Measurements from ENCODE around the gene MRM3. TPM values are rescaled to one million over a fixed set of nuclear protein-coding genes. Genes with fewer than 3 reads are reported as not detected.
A peak's percentile ranks its signal among the peaks of the same experiment; 100 is the strongest.

Gene MRM3
- total and polyA plus RNA-seq, 2 donors (not counting 1 experiment from before 2014, with no cell fraction given) = 11.6 to 20.9 TPM

DNA sequence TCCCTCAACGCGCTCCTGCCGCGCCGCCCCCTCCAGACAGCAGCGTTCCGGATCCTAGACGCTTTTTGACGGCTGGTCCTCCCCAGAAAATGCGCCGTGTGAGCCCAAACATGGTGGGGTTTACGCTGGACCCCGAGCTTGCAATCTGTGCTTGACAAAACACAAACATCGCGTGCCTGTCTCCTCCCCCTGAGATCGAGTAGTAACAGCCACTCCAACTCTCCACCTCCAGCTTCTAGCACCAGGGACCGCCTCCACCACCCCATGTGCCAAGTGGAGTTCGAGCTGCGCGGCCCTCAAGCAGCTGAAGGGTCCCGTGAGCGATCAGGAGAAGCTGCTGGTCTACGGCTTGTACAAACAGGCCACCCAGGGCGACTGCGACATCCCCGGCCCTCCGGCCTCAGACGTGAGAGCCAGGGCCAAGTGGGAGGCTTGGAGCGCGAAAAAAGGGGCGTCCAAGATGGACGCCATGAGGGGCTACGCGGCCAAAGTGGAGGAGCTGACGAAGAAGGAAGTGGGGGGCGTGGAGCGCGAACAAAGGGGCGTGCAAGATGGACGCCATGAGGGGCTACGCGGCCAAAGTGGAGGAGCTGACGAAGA lies 29.4 kb upstream of the MRM3 start:
- no peaks in the 10 kb centered on the region for H3K9me3 Mint-ChIP-seq (ENCODE audit: insufficient read depth)
- Histone ChIP-seq H3K36me3 (replicated peaks in 1 of 2; ENCODE audit: control extremely low read depth in 1 of 2, control insufficient read depth in 1 of 2, extremely low read depth in 1 of 2, insufficient read depth in 2 of 2, low read length in 1 of 2) (peaks cover 0 to 6% of the 10 kb centered on the region in 2 experiments), H3K27me3 (replicated peaks in 1 of 4; ENCODE audit: control extremely low read depth in 1 of 4, control insufficient read depth in 3 of 4, insufficient read depth in 4 of 4, low read length in 3 of 4) (no peaks in the 10 kb centered on the region), H2AFZ (ENCODE audit: insufficient read depth, low read depth, low read length, poor library complexity, severe bottlenecking) (peak overlapping the region; percentile 100), H3K9me3 (ENCODE audit: control extremely low read depth in 1 of 3, control insufficient read depth in 2 of 3, insufficient read depth in 1 of 3, low read length in 2 of 3) (no peaks in the 10 kb centered on the region), H3K4me2 (replicated peaks; ENCODE audit: low read depth, low read length, poor library complexity, severe bottlenecking) (peak overlapping the region; percentile 100), H4K20me1 (ENCODE audit: control insufficient read depth, insufficient read depth, low read length, poor library complexity, severe bottlenecking) (peaks cover 20% of the 10 kb centered on the region), H3K9ac (ENCODE audit: low read length) (peak overlapping the region; percentile 95), H3K79me2 (ENCODE audit: control insufficient read depth, insufficient read depth, low read length) (peaks cover 32% of the 10 kb centered on the region), H3K4me1 (ENCODE audit: control insufficient read depth in 2 of 2, insufficient read depth in 2 of 2, low read length in 2 of 2) (peaks cover 18 to 27% of the 10 kb centered on the region in 2 donors), H3K4me3 (ENCODE audit: control extremely low read depth in 1 of 5, extremely low read depth in 1 of 5, insufficient read depth in 1 of 5, low read depth in 2 of 5, low read length in 4 of 5) (peak overlapping the region; percentile 36 to 89 (median 81)), H3K27ac (ENCODE audit: low read length in 2 of 2) (peak overlapping the region; percentile 59 to 87)
- 35% methylated on average over 35 of the region's 43 CpGs for WGBS (ENCODE audit: insufficient coverage)
- peak; percentile 4 for ATAC-seq (ENCODE audit: low read depth)
- H3K27me3 Mint-ChIP-seq = no peaks in the 10 kb centered on the region
- TF ChIP-seq EZH2 (IDR thresholded peaks at IDR 0.05; ENCODE audit: borderline replicate concordance, insufficient read depth, low read depth, low read length, poor library complexity, severe bottlenecking) = no peak
- TF ChIP-seq, protein P1, sequence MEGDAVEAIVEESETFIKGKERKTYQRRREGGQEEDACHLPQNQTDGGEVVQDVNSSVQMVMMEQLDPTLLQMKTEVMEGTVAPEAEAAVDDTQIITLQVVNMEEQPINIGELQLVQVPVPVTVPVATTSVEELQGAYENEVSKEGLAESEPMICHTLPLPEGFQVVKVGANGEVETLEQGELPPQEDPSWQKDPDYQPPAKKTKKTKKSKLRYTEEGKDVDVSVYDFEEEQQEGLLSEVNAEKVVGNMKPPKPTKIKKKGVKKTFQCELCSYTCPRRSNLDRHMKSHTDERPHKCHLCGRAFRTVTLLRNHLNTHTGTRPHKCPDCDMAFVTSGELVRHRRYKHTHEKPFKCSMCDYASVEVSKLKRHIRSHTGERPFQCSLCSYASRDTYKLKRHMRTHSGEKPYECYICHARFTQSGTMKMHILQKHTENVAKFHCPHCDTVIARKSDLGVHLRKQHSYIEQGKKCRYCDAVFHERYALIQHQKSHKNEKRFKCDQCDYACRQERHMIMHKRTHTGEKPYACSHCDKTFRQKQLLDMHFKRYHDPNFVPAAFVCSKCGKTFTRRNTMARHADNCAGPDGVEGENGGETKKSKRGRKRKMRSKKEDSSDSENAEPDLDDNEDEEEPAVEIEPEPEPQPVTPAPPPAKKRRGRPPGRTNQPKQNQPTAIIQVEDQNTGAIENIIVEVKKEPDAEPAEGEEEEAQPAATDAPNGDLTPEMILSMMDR (IDR thresholded peaks at IDR 0.05) = no peak
- DNase-seq = no peak
- peaks cover 38% of the 10 kb centered on the region for H3K4me1 Mint-ChIP-seq
- H3K4me3 Mint-ChIP-seq = peak overlapping the region; percentile 96
- POLR2A ChIA-PET = interaction anchor here (0.6 to 2.5 kb wide), 4 partner anchors 37 to 530 kb away, joined by 3 to 15 read pairs (median 6); partner anchors contain the start of gene VPS53
- intact Hi-C loops (cut with micrococcal nuclease) = loop anchor here (1.0 to 2.0 kb wide), 6 partner anchors 12 to 340 kb away; partner anchors contain the start of genes GLOD4, MRM3, TLCD3A and VPS53
- CTCF ChIA-PET = interaction anchor here (0.8 to 3.2 kb wide), 10 partner anchors 9 to 341 kb away, joined by 3 to 12 read pairs (median 4); partner anchors contain the start of genes GLOD4, MRM3, TIMM22 and VPS53
- H3K27ac Mint-ChIP-seq = peak overlapping the region; percentile 96

GRCh38 chr17:753418-753817 lies 28.7 kb upstream of the MRM3 start:
- DNase-seq (no peak), ATAC-seq (ENCODE audit: low read depth) (no peak)
- H3K4me2 ChIP-seq (replicated peaks; ENCODE audit: low read depth, low read length, poor library complexity, severe bottlenecking) = no peak overlapping the region
- H3K4me1 ChIP-seq (ENCODE audit: control insufficient read depth in 2 of 2, insufficient read depth in 2 of 2, low read length in 2 of 2) = peaks cover 18 to 27% of the 10 kb centered on the region in 2 donors
- POLR2A ChIA-PET = interaction anchor here (0.5 to 2.5 kb wide), 3 partner anchors 31 to 530 kb away, joined by 3 to 15 read pairs (median 4); partner anchors contain the start of gene VPS53
- TF ChIP-seq EZH2 (IDR thresholded peaks at IDR 0.05; ENCODE audit: borderline replicate concordance, insufficient read depth, low read depth, low read length, poor library complexity, severe bottlenecking) = no peak
- TF ChIP-seq, protein P1 (IDR thresholded peaks at IDR 0.05) = no peak
- H3K4me3 ChIP-seq (ENCODE audit: control extremely low read depth in 1 of 5, extremely low read depth in 1 of 5, insufficient read depth in 1 of 5, low read depth in 2 of 5, low read length in 4 of 5) = no peak overlapping the region
- no peak overlapping the region for H2AFZ ChIP-seq (ENCODE audit: insufficient read depth, low read depth, low read length, poor library complexity, severe bottlenecking)
- peaks cover 14% of the 10 kb centered on the region for H4K20me1 ChIP-seq (ENCODE audit: control insufficient read depth, insufficient read depth, low read length, poor library complexity, severe bottlenecking)
- Mint-ChIP-seq H3K4me1 (peaks cover 36% of the 10 kb centered on the region), H3K9me3 (ENCODE audit: insufficient read depth) (no peaks in the 10 kb centered on the region), H3K27ac (peak overlapping the region; percentile 50), H3K27me3 (no peaks in the 10 kb centered on the region), H3K4me3 (peak overlapping the region; percentile 72)
- peaks cover 0 to 3% of the 10 kb centered on the region in 2 experiments for H3K36me3 ChIP-seq (replicated peaks in 1 of 2; ENCODE audit: control extremely low read depth in 1 of 2, control insufficient read depth in 1 of 2, extremely low read depth in 1 of 2, insufficient read depth in 2 of 2, low read length in 1 of 2)
- no peaks in the 10 kb centered on the region for H3K27me3 ChIP-seq (replicated peaks in 1 of 4; ENCODE audit: control extremely low read depth in 1 of 4, control insufficient read depth in 3 of 4, insufficient read depth in 4 of 4, low read length in 3 of 4)
- CTCF ChIA-PET = interaction anchor here (0.7 to 2.2 kb wide), 7 partner anchors 10 to 609 kb away, joined by 3 to 12 read pairs (median 3); partner anchors contain the start of gene VPS53
- H3K27ac ChIP-seq (ENCODE audit: low read length in 2 of 2) = no peak overlapping the region
- intact Hi-C loops (cut with micrococcal nuclease) = loop anchor here (2.0 kb wide), 2 partner anchors 21 to 341 kb away; partner anchors contain the start of gene TLCD3A
- peaks cover 30% of the 10 kb centered on the region for H3K79me2 ChIP-seq (ENCODE audit: control insufficient read depth, insufficient read depth, low read length)
- 96% methylated on average over 5 of the region's 13 CpGs for WGBS (ENCODE audit: insufficient coverage)
- no peaks in the 10 kb centered on the region for H3K9me3 ChIP-seq (ENCODE audit: control extremely low read depth in 1 of 3, control insufficient read depth in 2 of 3, insufficient read depth in 1 of 3, low read length in 2 of 3)
- H3K9ac ChIP-seq (ENCODE audit: low read length) = no peak overlapping the region

Data from B cell (primary cell).